ENCODE results near the gene ETV4. TPM values are rescaled to one million over a fixed set of nuclear protein-coding genes. Genes with fewer than 3 reads are reported as not detected.

The ETV4 gene
- total and polyA plus RNA-seq, 3 donors from 2014 or later = 1.4 to 2.2 (median 1.6) TPM

- no peak overlapping the region for H3K27ac ChIP-seq
- no peaks in the 10 kb centered on the region for H3K36me3 ChIP-seq (ENCODE audit: low read depth, missing control alignments)
- peaks cover 6% of the 10 kb centered on the region for H3K4me1 ChIP-seq
- intact Hi-C loops (cut with DNase I; ENCODE audit: low total_unique reads) = loop anchor here (5.0 kb wide), 1 partner anchor 94 kb away; no protein-coding TSS in a partner anchor
- TF ChIP-seq CTCF (IDR thresholded peaks at IDR 0.05) (no peak), POLR2A (IDR thresholded peaks at IDR 0.05) (no peak)
- no peak overlapping the region for H3K4me3 ChIP-seq
- H3K27me3 ChIP-seq = no peaks in the 10 kb centered on the region
- H3K9me3 ChIP-seq = no peaks in the 10 kb centered on the region
- DNase-seq = no peak
- WGBS, 2 donors = 79 to 85% methylated on average over 14 of the region's 14 CpGs
These were observed 31.7 kb upstream of the ETV4 start for GRCh38 chr17:43577664-43578403.

DNA sequence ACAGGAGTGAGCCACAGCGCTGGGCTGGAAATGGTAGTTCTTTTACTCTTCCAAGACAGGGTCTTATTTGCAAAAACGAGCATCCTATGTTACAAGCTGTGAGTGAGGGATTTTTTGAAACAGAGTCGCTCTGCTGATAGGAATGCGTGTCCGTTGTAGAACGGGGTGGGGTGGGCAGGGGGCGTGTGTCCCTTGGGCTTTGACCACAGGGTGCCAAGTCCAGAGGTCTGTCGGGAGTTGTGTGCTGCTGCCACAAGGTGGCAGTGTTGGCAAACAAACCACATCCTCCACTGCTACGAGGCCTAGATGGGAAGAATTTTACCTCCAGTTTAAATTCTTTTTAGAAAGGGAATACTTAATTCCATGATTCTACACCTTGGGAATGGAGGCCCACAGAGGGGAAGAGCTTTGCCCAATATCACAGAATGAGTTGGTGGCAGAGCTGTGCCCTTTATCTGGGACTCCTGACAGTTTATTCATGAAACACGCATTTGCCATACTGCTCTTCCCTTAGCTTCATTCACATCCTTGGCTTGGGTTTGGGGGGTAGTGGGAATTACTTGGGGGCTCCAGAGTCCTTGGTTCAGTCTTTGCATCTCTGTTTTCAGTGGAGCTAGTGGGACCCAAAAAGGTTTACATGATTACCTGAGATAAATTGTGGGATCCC, 30.6 kb upstream of the ETV4 start:
- 29 to 43% methylated on average over 10 of the region's 10 CpGs for WGBS, 2 donors
- peaks cover 6% of the 10 kb centered on the region for H3K4me1 ChIP-seq
- H3K27ac ChIP-seq = no peak overlapping the region
- H3K27me3 ChIP-seq = no peaks in the 10 kb centered on the region
- H3K4me3 ChIP-seq = no peak overlapping the region
- H3K36me3 ChIP-seq (ENCODE audit: low read depth, missing control alignments) = no peaks in the 10 kb centered on the region
- TF ChIP-seq CTCF (IDR thresholded peaks at IDR 0.05) = peak; percentile 91 to 93 (median 92)
- no peak for TF ChIP-seq POLR2A (IDR thresholded peaks at IDR 0.05)
- peak; percentile 75 for DNase-seq
- no peaks in the 10 kb centered on the region for H3K9me3 ChIP-seq
- intact Hi-C loops (cut with DNase I; ENCODE audit: low total_unique reads) = loop anchor here (5.0 kb wide), 1 partner anchor 96 kb away; no protein-coding TSS in a partner anchor

- Histone ChIP-seq H3K9me3 (no peaks in the 10 kb centered on the region), H3K4me1 (no peaks in the 10 kb centered on the region), H3K4me3 (no peak overlapping the region), H3K36me3 (ENCODE audit: low read depth, missing control alignments) (no peaks in the 10 kb centered on the region), H3K27me3 (no peaks in the 10 kb centered on the region), H3K27ac (no peak overlapping the region)
- intact Hi-C loops (cut with DNase I; ENCODE audit: low total_unique reads) = loop anchor here (5.0 kb wide), 1 partner anchor 97 kb away; no protein-coding TSS in a partner anchor
- 57 to 71% methylated on average over 5 of the region's 5 CpGs for WGBS, 2 donors
- no peak for DNase-seq
- no peak for TF ChIP-seq POLR2A (IDR thresholded peaks at IDR 0.05)
- no peak for TF ChIP-seq CTCF (IDR thresholded peaks at IDR 0.05)
These were observed 28.9 kb upstream of the ETV4 start for GRCh38 chr17:43574896-43575525.

DNA sequence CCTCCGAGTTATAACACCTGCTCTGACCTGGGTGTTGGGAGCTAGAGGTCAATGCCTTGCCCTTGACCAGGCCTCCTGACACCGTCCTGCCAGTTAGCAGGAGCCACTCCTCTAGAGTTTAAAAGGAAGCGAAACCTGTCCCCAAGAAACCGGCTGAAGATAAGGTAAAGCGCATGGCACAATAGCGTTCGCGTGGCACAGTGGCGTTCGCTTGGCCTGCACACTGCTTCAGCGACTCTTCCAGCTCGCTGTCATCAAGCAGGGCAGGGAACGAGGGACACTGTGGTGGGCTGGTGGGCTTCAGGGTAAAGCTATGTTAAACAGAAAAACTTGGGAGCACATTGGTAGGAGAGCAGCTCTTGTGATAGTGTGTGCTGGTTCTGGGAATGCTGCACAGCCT, 28.2 kb upstream of the ETV4 start:
- intact Hi-C loops (cut with DNase I; ENCODE audit: low total_unique reads) = no loop called here

More for the DNA sequence above, 28.2 kb upstream of the ETV4 start:
- Histone ChIP-seq H3K9me3 (no peaks in the 10 kb centered on the region), H3K27ac (no peak overlapping the region), H3K4me1 (no peaks in the 10 kb centered on the region), H3K36me3 (ENCODE audit: low read depth, missing control alignments) (no peaks in the 10 kb centered on the region), H3K27me3 (no peaks in the 10 kb centered on the region), H3K4me3 (no peak overlapping the region)
- WGBS, 2 donors = 83 to 91% methylated on average over 11 to 13 of the region's 13 CpGs
- no peak for TF ChIP-seq CTCF (IDR thresholded peaks at IDR 0.05)
- TF ChIP-seq POLR2A (IDR thresholded peaks at IDR 0.05) = no peak
- no peak for DNase-seq

All from testis (tissue), 3 donors.